GM18517 (cell line): ENCODE data around the gene PIGK.
A peak's percentile ranks its signal among the peaks of the same experiment; 100 is the strongest.
"Not testable (repeated sequence)": the region's sequence is repeated elsewhere in the genome, so short reads cannot be mapped to it uniquely, and the experiment has no call there.

Experiments used
- ATAC-seq: cut with Tn5 transposase; IDR thresholded peaks from one replicate; pipeline ENCODE4 v1.9.1; 2021; ENCODE audit warnings: mild to moderate bottlenecking, moderate library complexity; ENCODE audit not compliant: unreplicated experiment

The PIGK gene

GRCh38 chr1:77219166-77219887 is at the start of gene PIGK:
Gene PIGK, minus strand, starts transcription at chr1:77219430. Its CDS starts 28 bp downstream, at chr1:77219402.
- ATAC-seq = peak; percentile 94

- no peak for ATAC-seq
These were observed 47.8 kb upstream of the PIGK start for GRCh38 chr1:77267035-77267434.

- no peak for ATAC-seq
These were observed 46.0 kb upstream of the PIGK start for GRCh38 chr1:77265180-77265579.

GRCh38 chr1:77263708-77264107 is 44.5 kb upstream of the PIGK start:
- ATAC-seq = no peak

GRCh38 chr1:77253211-77253610 is 34.0 kb upstream of the PIGK start:
- ATAC-seq = no peak

GRCh38 chr1:77250126-77250525 is 30.9 kb upstream of the PIGK start:
- ATAC-seq = no peak

- no peak for ATAC-seq
These were observed 26.6 kb upstream of the PIGK start for GRCh38 chr1:77245830-77246229.

GRCh38 chr1:77239311-77239710 is 20.1 kb upstream of the PIGK start:
- no peak for ATAC-seq

- no peak for ATAC-seq
These were observed 19.2 kb upstream of the PIGK start for GRCh38 chr1:77238462-77238861.

- no peak for ATAC-seq
These were observed 15.7 kb upstream of the PIGK start for GRCh38 chr1:77234943-77235342.

- no peak for ATAC-seq
These were observed 14.9 kb upstream of the PIGK start for GRCh38 chr1:77234096-77234495.

- ATAC-seq = no peak
These were observed 13.6 kb upstream of the PIGK start for GRCh38 chr1:77232829-77233228.

GRCh38 chr1:77230051-77230450 is 10.8 kb upstream of the PIGK start:
- ATAC-seq = no peak

GRCh38 chr1:77228836-77229235 is 9.6 kb upstream of the PIGK start:
- no peak for ATAC-seq

GRCh38 chr1:77227381-77227780 is 8.2 kb upstream of the PIGK start:
- ATAC-seq = no peak

GRCh38 chr1:77222496-77222895 is 3.3 kb upstream of the PIGK start:
- ATAC-seq = no peak

GRCh38 chr1:77220687-77221463 is 1.6 kb upstream of the PIGK start:
- no peak for ATAC-seq

GRCh38 chr1:77218477-77219165 is 609 bp downstream of the PIGK start:
- peak; percentile 39 for ATAC-seq

- not testable (repeated sequence) for ATAC-seq
These were observed 15.2 kb downstream of the PIGK start for GRCh38 chr1:77204043-77204442.

GRCh38 chr1:77202751-77203150 is 16.5 kb downstream of the PIGK start:
- ATAC-seq = no peak

GRCh38 chr1:77200806-77201205 is 18.4 kb downstream of the PIGK start:
- no peak for ATAC-seq

GRCh38 chr1:77200293-77200692 is 18.9 kb downstream of the PIGK start:
- ATAC-seq = no peak
